GM12875 (cell line): Measurements from ENCODE around the gene ALDH3A2.

Experiments used
- H3K4me3 ChIP-seq: one replicate; pipeline ENCODE4 v1.5.1; 2011; ENCODE audit warnings: low read depth, low read length, control low read depth
- CTCF ChIP-seq: IDR thresholded peaks from 2 replicates; pipeline ENCODE4 v1.5.1; 2011; ENCODE audit warnings: low read depth, mild to moderate bottlenecking, control low read depth, inconsistent platforms, low read length, moderate library complexity, borderline replicate concordance; ENCODE audit not compliant: insufficient read depth

Gene ALDH3A2

DNA sequence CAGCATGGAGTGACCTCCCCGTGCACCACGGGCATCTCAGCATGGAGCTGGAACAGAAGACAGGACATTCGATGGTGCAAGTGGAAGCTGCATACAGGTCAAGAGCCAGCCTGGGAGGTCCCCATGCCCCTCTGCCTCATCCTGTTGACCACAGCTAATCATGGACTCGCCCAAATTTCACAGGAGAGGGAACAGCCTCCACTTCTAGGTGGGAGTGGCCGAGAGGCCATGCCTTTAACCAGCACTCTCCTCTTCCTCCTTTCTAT is 71.6 kb downstream of the ALDH3A2 start:
- no peak for TF ChIP-seq CTCF
- no peak overlapping the region for H3K4me3 ChIP-seq

DNA sequence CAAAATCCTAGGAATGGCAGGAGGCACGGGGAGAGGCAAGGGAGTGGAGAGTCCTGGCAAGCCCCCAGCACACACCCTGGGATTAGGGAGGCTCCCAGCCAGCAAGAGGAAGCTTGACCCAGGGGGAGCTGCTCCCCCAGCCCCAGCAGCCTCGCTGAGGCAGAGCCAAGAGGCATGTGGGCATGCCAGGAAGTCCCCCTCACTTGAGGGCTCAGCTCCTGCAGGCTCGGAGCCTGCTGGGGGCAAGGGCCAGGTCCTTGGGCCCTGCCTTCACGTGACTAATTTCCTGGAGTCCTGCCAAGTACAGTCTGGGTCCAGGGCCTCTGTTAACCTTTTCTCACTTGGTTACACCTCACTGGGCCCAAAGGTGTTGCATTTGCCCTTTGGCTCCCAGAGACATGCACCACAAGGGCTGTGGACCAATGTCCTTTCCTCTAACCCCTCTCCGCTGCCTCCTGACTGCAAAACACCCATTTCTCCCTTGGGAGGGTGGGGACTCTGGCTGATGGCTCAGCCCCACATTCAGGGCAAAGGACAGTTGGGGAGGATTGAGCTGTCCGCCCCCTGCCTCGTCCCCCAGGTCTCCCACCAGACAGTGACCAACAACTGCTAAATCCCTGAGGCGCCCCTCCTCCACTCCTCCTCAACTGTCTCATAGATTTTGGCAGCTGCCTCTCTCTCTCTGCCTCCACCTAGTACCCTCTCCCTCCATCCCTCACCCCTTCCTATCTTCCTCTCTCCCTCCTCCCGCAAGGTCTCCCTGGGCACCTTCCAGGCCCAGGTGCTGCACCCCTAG is 72.3 kb downstream of the ALDH3A2 start:
- no peak overlapping the region for H3K4me3 ChIP-seq
- TF ChIP-seq CTCF = no peak

DNA sequence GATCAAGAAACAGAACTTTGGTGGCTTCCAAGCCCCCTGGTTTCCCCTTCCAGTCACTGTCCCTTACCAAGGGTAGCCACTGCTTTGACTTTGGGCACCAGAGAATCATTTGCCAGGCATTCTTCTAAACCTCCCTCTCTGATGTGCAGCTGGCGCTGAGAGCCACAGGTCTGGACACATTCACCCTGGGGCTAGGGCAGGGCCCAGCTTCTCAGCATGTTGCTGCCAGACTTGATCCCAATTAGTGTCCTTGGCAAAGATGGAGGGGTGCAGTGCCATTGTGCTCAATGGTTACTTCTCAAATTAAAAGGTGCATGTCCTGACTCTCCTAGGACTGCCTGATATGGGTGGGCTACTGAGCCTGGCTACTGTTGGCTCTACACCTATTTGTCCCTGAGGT is 75.4 kb downstream of the ALDH3A2 start:
- TF ChIP-seq CTCF = no peak
- H3K4me3 ChIP-seq = no peak overlapping the region

DNA sequence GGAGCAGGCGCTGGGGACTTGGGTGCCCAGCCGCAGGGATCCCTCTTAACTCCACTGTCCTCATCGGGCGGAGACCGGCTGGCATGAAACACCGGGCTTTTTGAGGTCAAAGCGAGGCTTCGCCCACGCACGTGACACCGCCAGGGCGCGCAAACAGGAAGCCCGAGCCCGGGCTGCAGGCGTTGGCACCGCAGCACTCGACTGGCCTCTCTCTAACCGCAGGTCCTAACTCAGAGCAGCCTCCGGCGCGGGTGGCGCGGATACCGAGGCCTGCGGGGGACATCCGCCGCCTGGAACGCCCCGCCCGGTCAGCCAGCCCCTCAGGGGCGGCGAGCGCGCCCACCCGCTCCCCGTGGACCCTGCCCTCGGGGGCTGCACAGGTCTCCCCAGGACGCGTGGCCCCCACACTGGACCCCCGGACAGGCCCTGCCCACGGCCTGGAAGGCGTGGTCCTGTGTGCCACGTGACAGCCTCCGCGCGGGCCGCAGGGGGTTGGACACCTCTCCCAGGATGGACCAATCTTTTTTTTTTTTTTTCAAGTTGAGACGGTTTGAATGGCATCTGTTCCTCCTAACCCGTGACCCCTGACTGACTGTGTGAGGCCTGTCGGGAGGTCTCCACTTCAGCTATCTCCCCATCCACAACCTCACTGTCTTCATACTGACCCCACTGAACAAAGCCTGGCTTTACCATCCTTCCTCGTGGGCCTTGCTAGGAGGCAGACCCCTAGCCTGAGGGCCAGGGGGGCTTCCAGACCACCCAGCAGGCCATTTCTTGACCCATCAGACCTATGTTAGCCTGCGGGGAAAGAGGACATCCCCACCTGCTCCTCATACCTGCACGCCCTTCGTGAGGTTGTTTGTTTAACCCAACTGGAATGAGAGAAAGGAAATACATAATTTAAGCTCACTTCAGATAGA is 76.2 kb downstream of the ALDH3A2 start:
- TF ChIP-seq CTCF = no peak
- H3K4me3 ChIP-seq = no peak overlapping the region

- no peak overlapping the region for H3K4me3 ChIP-seq
- TF ChIP-seq CTCF = no peak
Measured at GRCh38 chr17:19725486-19725885, 76.9 kb downstream of the ALDH3A2 start.

- TF ChIP-seq CTCF = no peak
- H3K4me3 ChIP-seq = no peak overlapping the region
Measured at GRCh38 chr17:19726631-19727376, 78.3 kb downstream of the ALDH3A2 start.
